Upper lobe of left lung (tissue), 4 donors: ENCODE data around the gene EVI5.

Experiments used
- CTCF ChIP-seq, 6 experiments: fragments of 450-650 bp in 4 of 6; fragments of 200-600 bp in 2 of 6; sonication (generic) in 2 of 6; IDR thresholded peaks; one replicate each; pipeline ENCODE4 v1.5.1; 2016 to 2019; ENCODE audit warnings: antibody characterized with exemption in 6 of 6
- POLR2A ChIP-seq, 4 donors: fragments of 450-650 bp; IDR thresholded peaks; one replicate each; pipeline ENCODE4 v1.5.1; 2016 to 2017; ENCODE audit warnings: antibody characterized with exemption in 4 of 4, mild to moderate bottlenecking in 2 of 4

GRCh38 chr1:92790867-92791266, 6.0 kb upstream of the EVI5 start:
- no peak for TF ChIP-seq POLR2A (IDR thresholded peaks at IDR 0.05)
- no peak for TF ChIP-seq CTCF (IDR thresholded peaks at IDR 0.05)
